GM21529 (cell line): Measurements from ENCODE around the gene CBR4.
A peak's percentile ranks its signal among the peaks of the same experiment; 100 is the strongest.

Experiments
- ATAC-seq: cut with Tn5 transposase; IDR thresholded peaks from one replicate; pipeline ENCODE4 v1.9.1; 2021; ENCODE audit not compliant: unreplicated experiment

Gene CBR4

GRCh38 chr4:169010125-169011023 lies at the start of gene CBR4:
CBR4 (minus strand) TSS chr4:169010255; CDS start chr4:169010089, 166 bp downstream.
- peak; percentile 96 for ATAC-seq

- no peak for ATAC-seq
Observed at GRCh38 chr4:169059306-169060211, 49.5 kb upstream of the CBR4 start.

GRCh38 chr4:169058312-169058711 lies 48.3 kb upstream of the CBR4 start:
- ATAC-seq, result no peak

- peak; percentile 75 for ATAC-seq
Observed at GRCh38 chr4:169054879-169055278, 44.8 kb upstream of the CBR4 start.

GRCh38 chr4:169052594-169052945 lies 42.5 kb upstream of the CBR4 start:
- ATAC-seq, result no peak

GRCh38 chr4:169051761-169052593 lies 41.9 kb upstream of the CBR4 start:
- no peak for ATAC-seq

- no peak for ATAC-seq
Observed at GRCh38 chr4:169050881-169051760, 41.1 kb upstream of the CBR4 start.

- ATAC-seq, result no peak
Observed at GRCh38 chr4:169050284-169050683, 40.2 kb upstream of the CBR4 start.

- ATAC-seq, result no peak
Observed at GRCh38 chr4:169048868-169049414, 38.9 kb upstream of the CBR4 start.

- ATAC-seq, result no peak
Observed at GRCh38 chr4:169047956-169048355, 37.9 kb upstream of the CBR4 start.

GRCh38 chr4:169045862-169046584 lies 36.0 kb upstream of the CBR4 start:
- no peak for ATAC-seq

GRCh38 chr4:169044714-169045447 lies 34.8 kb upstream of the CBR4 start:
- no peak for ATAC-seq

- no peak for ATAC-seq
Observed at GRCh38 chr4:169042608-169043007, 32.6 kb upstream of the CBR4 start.

- ATAC-seq, result no peak
Observed at GRCh38 chr4:169040559-169041261, 30.7 kb upstream of the CBR4 start.

- ATAC-seq, result no peak
Observed at GRCh38 chr4:169039251-169039954, 29.3 kb upstream of the CBR4 start.

- ATAC-seq, result no peak
Observed at GRCh38 chr4:169037506-169037905, 27.5 kb upstream of the CBR4 start.
